Measurements from ENCODE around the gene KRTAP10-3.

- TF ChIP-seq CTCF (IDR thresholded peaks at IDR 0.05; ENCODE audit: extremely low read depth in 1 of 2, insufficient read depth in 1 of 2, low read depth in 1 of 2, low read length in 2 of 2) = no peak
- TF ChIP-seq EZH2 (IDR thresholded peaks at IDR 0.05; ENCODE audit: borderline replicate concordance, low read depth, low read length, severe bottlenecking) = no peak
- no peak for TF ChIP-seq MYC (IDR thresholded peaks at IDR 0.05; ENCODE audit: low read depth, low read length)
- no peak for TF ChIP-seq POLR2A (IDR thresholded peaks at IDR 0.05; ENCODE audit: low read depth, low read length)
- TF ChIP-seq POLR2AphosphoS5 (IDR thresholded peaks at IDR 0.05; ENCODE audit: insufficient read depth, low read depth, low read length) = no peak
- no peak for TF ChIP-seq MAX (IDR thresholded peaks at IDR 0.05; ENCODE audit: insufficient read depth, insufficient read length)
- TF ChIP-seq JUN (IDR thresholded peaks at IDR 0.05; ENCODE audit: borderline replicate concordance, insufficient read depth, insufficient read length, low read depth) = no peak
- no peak for TF ChIP-seq FOS (IDR thresholded peaks at IDR 0.05; ENCODE audit: borderline replicate concordance, insufficient read depth, low read length)
Measured at GRCh38 chr21:44535963-44536362, 22.6 kb downstream of the KRTAP10-3 start.
